DND-41 (cell line): ENCODE measurements around the gene PRTN3.

Source experiments
- CTCF ChIP-seq: IDR thresholded peaks from 2 replicates; pipeline ENCODE4 v1.5.1; 2012; ENCODE audit warnings: borderline replicate concordance, low read length, moderate library complexity, mild to moderate bottlenecking; ENCODE audit not compliant: poor library complexity, severe bottlenecking; ENCODE audit errors: extremely low read depth
- EZH2 ChIP-seq: IDR thresholded peaks from 3 replicates; pipeline ENCODE4 v1.6.1; 2012; ENCODE audit warnings: borderline replicate concordance, low read depth, mild to moderate bottlenecking, moderate library complexity, low read length, inconsistent platforms; ENCODE audit not compliant: severe bottlenecking

DNA sequence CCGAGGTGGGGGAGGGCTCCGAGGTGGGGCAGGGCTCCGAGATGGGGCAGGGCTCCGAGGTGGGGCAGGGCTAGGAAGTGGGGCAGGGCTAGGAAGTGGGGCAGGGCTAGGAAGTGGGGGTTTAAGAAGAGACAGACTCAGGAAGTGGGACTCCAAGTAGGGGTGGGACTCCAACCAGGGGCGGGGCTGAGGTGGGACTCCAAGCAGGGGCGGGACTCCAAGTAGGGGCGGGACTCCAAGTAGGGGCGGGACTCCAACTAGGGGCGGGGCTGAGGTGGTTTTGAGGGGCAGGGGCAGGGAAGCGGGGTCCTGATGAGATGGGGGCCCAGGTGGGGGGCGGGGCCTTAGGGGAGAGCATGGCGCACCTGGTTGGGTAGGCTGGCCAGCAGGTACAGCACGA, 32.3 kb downstream of the PRTN3 start:
- TF ChIP-seq CTCF (no peak), EZH2 (no peak)
